ENCODE results near the gene C1orf198.

The C1orf198 gene

DNA sequence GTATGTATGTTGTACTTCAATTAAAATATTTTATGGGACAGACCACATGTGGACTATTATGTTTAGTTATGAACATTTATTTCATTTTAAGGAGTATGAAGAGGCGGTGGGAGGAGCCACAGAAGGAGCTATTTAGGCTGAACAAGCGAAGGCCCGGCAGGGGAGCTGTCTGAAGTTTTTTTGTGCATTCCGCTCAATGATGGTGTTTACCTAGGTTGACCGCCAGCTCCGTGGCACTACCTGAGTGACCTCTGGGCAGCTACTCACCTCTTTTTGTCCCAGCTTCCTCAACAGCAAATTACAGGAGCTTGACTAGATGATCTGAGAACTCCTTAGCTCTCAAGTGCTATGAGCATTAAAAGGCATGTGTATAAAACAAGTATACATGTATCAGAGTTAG, 32.7 kb upstream of the C1orf198 start:
- Histone ChIP-seq H3K4me3 (replicated peaks; ENCODE audit: insufficient read depth, low read length) (no peak overlapping the region), H3K27me3 (ENCODE audit: insufficient read depth, poor library complexity, severe bottlenecking) (no peaks in the 10 kb centered on the region), H3K27ac (replicated peaks) (no peak overlapping the region)
- TF ChIP-seq, protein P1, sequence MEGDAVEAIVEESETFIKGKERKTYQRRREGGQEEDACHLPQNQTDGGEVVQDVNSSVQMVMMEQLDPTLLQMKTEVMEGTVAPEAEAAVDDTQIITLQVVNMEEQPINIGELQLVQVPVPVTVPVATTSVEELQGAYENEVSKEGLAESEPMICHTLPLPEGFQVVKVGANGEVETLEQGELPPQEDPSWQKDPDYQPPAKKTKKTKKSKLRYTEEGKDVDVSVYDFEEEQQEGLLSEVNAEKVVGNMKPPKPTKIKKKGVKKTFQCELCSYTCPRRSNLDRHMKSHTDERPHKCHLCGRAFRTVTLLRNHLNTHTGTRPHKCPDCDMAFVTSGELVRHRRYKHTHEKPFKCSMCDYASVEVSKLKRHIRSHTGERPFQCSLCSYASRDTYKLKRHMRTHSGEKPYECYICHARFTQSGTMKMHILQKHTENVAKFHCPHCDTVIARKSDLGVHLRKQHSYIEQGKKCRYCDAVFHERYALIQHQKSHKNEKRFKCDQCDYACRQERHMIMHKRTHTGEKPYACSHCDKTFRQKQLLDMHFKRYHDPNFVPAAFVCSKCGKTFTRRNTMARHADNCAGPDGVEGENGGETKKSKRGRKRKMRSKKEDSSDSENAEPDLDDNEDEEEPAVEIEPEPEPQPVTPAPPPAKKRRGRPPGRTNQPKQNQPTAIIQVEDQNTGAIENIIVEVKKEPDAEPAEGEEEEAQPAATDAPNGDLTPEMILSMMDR (IDR thresholded peaks at IDR 0.05; ENCODE audit: insufficient read depth, low read length) = no peak
- TF ChIP-seq SPI1 (IDR thresholded peaks at IDR 0.05; ENCODE audit: borderline replicate concordance, low read depth) (no peak), POLR2AphosphoS5 (IDR thresholded peaks at IDR 0.05; ENCODE audit: low read depth) (no peak), GABPA (IDR thresholded peaks at IDR 0.05; ENCODE audit: low read depth) (no peak)
- TF ChIP-seq, protein P2, sequence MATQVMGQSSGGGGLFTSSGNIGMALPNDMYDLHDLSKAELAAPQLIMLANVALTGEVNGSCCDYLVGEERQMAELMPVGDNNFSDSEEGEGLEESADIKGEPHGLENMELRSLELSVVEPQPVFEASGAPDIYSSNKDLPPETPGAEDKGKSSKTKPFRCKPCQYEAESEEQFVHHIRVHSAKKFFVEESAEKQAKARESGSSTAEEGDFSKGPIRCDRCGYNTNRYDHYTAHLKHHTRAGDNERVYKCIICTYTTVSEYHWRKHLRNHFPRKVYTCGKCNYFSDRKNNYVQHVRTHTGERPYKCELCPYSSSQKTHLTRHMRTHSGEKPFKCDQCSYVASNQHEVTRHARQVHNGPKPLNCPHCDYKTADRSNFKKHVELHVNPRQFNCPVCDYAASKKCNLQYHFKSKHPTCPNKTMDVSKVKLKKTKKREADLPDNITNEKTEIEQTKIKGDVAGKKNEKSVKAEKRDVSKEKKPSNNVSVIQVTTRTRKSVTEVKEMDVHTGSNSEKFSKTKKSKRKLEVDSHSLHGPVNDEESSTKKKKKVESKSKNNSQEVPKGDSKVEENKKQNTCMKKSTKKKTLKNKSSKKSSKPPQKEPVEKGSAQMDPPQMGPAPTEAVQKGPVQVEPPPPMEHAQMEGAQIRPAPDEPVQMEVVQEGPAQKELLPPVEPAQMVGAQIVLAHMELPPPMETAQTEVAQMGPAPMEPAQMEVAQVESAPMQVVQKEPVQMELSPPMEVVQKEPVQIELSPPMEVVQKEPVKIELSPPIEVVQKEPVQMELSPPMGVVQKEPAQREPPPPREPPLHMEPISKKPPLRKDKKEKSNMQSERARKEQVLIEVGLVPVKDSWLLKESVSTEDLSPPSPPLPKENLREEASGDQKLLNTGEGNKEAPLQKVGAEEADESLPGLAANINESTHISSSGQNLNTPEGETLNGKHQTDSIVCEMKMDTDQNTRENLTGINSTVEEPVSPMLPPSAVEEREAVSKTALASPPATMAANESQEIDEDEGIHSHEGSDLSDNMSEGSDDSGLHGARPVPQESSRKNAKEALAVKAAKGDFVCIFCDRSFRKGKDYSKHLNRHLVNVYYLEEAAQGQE (IDR thresholded peaks at IDR 0.05; ENCODE audit: insufficient replicate concordance, low read depth) = no peak
- DNase-seq (ENCODE audit: low read depth in 1 of 2, low spot score in 1 of 2) = no peak

DNA sequence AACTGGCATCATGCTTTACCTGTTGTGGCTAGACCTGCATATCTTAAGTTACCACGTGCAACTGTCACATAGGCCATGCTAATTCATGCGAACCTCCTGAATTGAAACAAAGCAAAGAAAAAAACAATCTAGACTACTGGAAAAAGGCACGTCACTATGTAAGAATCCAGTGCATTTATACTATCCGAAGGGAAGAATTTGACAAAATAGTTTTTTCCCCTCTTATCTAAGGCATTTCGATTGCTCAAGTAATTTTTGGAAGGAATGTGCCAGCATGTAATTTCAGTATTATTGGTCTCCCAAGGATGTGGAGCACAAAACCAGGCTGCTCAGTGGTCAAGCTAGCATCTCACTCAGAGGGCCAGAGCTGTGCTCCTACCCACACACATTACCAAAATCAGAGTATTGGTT, 31.5 kb upstream of the C1orf198 start:
- Histone ChIP-seq H3K4me3 (replicated peaks; ENCODE audit: insufficient read depth, low read length) (no peak overlapping the region), H3K27me3 (ENCODE audit: insufficient read depth, poor library complexity, severe bottlenecking) (no peaks in the 10 kb centered on the region), H3K27ac (replicated peaks) (no peak overlapping the region)
- TF ChIP-seq SPI1 (IDR thresholded peaks at IDR 0.05; ENCODE audit: borderline replicate concordance, low read depth) (no peak), POLR2AphosphoS5 (IDR thresholded peaks at IDR 0.05; ENCODE audit: low read depth) (no peak), GABPA (IDR thresholded peaks at IDR 0.05; ENCODE audit: low read depth) (no peak)
- TF ChIP-seq, protein P2 (IDR thresholded peaks at IDR 0.05; ENCODE audit: insufficient replicate concordance, low read depth) = no peak
- TF ChIP-seq, protein P1 (IDR thresholded peaks at IDR 0.05; ENCODE audit: insufficient read depth, low read length) = no peak
- DNase-seq (ENCODE audit: low read depth in 1 of 2, low spot score in 1 of 2) = no peak

DNA sequence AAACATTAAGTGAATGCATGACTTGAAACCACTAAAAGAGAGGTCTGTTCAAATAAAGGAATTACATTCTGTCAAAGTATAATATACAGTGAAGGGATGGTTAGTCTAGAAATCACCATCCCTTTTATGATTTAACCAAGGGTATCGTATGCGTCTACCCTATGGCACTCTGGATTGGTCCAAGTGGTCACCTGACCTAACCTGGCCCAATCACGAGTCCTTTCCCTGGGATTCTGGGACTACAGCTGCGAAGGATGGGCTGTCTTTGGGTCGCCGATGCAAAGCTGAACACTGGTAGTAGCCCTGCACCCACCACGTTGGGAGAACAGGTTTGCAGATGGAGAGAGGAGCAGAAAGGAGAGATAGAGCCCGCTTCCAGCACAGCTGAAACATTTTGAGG, 30.4 kb upstream of the C1orf198 start:
- Histone ChIP-seq H3K27me3 (ENCODE audit: insufficient read depth, poor library complexity, severe bottlenecking) (no peaks in the 10 kb centered on the region), H3K27ac (replicated peaks) (no peak overlapping the region), H3K4me3 (replicated peaks; ENCODE audit: insufficient read depth, low read length) (no peak overlapping the region)
- TF ChIP-seq POLR2AphosphoS5 (IDR thresholded peaks at IDR 0.05; ENCODE audit: low read depth) (no peak), SPI1 (IDR thresholded peaks at IDR 0.05; ENCODE audit: borderline replicate concordance, low read depth) (no peak), GABPA (IDR thresholded peaks at IDR 0.05; ENCODE audit: low read depth) (no peak)
- TF ChIP-seq, protein P2 (IDR thresholded peaks at IDR 0.05; ENCODE audit: insufficient replicate concordance, low read depth) = no peak
- TF ChIP-seq, protein P1 (IDR thresholded peaks at IDR 0.05; ENCODE audit: insufficient read depth, low read length) = no peak
- DNase-seq (ENCODE audit: low read depth in 1 of 2, low spot score in 1 of 2) = no peak

Measured in HL-60 (cell line).